ENCODE data around the gene NCAM1. TPM values are rescaled to one million over a fixed set of nuclear protein-coding genes. Genes with fewer than 3 reads are reported as not detected.

Gene NCAM1
- total RNA-seq, 1 donor from 2014 or later = 33.6 TPM

GRCh38 chr11:113269636-113270035, 308.4 kb downstream of the NCAM1 start:
- H3K27ac ChIP-seq = no peak overlapping the region
- H3K4me3 ChIP-seq = no peak overlapping the region
- TF ChIP-seq POLR2AphosphoS5 (IDR thresholded peaks at IDR 0.05; ENCODE audit: insufficient read depth in 1 of 2, low read depth in 1 of 2) = no peak
- no peak for TF ChIP-seq CTCF (IDR thresholded peaks at IDR 0.05)
- no peak for TF ChIP-seq POLR2A (IDR thresholded peaks at IDR 0.05)
- no peaks in the 10 kb centered on the region for H3K36me3 ChIP-seq
- no peaks in the 10 kb centered on the region for H3K9me3 ChIP-seq
- no peaks in the 10 kb centered on the region for H3K4me1 ChIP-seq
- no peaks in the 10 kb centered on the region for H3K27me3 ChIP-seq
- intact Hi-C loops (cut with DNase I) = no loop called here
- DNase-seq (ENCODE audit: extremely low spot score in 2 of 2) = no peak

GRCh38 chr11:113270080-113270479, 308.9 kb downstream of the NCAM1 start:
- no peak overlapping the region for H3K27ac ChIP-seq
- H3K4me1 ChIP-seq = no peaks in the 10 kb centered on the region
- TF ChIP-seq CTCF (IDR thresholded peaks at IDR 0.05) = no peak
- TF ChIP-seq POLR2A (IDR thresholded peaks at IDR 0.05) = no peak
- TF ChIP-seq POLR2AphosphoS5 (IDR thresholded peaks at IDR 0.05; ENCODE audit: insufficient read depth in 1 of 2, low read depth in 1 of 2) = no peak
- H3K4me3 ChIP-seq = no peak overlapping the region
- H3K27me3 ChIP-seq = no peaks in the 10 kb centered on the region
- intact Hi-C loops (cut with DNase I) = no loop called here
- no peaks in the 10 kb centered on the region for H3K36me3 ChIP-seq
- DNase-seq (ENCODE audit: extremely low spot score in 2 of 2) = no peak
- H3K9me3 ChIP-seq = no peaks in the 10 kb centered on the region

- DNase-seq (ENCODE audit: extremely low spot score in 2 of 2) = no peak
- no peaks in the 10 kb centered on the region for H3K36me3 ChIP-seq
- H3K4me3 ChIP-seq = no peak overlapping the region
- H3K27me3 ChIP-seq = no peaks in the 10 kb centered on the region
- H3K4me1 ChIP-seq = no peaks in the 10 kb centered on the region
- no peak overlapping the region for H3K27ac ChIP-seq
- no peak for TF ChIP-seq CTCF (IDR thresholded peaks at IDR 0.05)
- TF ChIP-seq POLR2A (IDR thresholded peaks at IDR 0.05) = no peak
- no peak for TF ChIP-seq POLR2AphosphoS5 (IDR thresholded peaks at IDR 0.05; ENCODE audit: insufficient read depth in 1 of 2, low read depth in 1 of 2)
- H3K9me3 ChIP-seq = no peaks in the 10 kb centered on the region
- intact Hi-C loops (cut with DNase I) = no loop called here
These were observed 310.5 kb downstream of the NCAM1 start for GRCh38 chr11:113271551-113272245.

DNA sequence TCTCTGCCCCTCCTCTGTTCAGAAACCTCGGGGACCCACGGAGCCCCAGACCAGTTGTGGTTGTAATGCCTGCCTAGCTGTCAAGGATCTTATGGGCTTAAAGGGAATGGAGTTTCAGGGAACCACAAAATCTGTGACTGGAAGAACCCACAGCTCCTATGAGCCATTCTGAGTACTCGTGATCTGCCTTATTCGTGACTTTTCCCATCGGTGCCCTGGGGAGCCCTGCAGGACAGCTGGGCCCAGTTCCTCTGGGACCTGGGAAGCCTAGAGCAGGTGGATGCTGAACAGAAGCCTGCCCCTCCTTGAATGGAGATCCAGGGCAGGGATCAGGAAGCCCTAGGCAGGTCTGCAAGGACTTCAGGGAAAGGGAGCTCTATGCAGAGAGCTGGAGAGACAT, 311.1 kb downstream of the NCAM1 start:
- no peak for DNase-seq (ENCODE audit: extremely low spot score in 2 of 2)
- Histone ChIP-seq H3K27me3 (no peaks in the 10 kb centered on the region), H3K4me3 (no peak overlapping the region), H3K36me3 (no peaks in the 10 kb centered on the region), H3K27ac (no peak overlapping the region), H3K4me1 (no peaks in the 10 kb centered on the region), H3K9me3 (no peaks in the 10 kb centered on the region)
- intact Hi-C loops (cut with DNase I) = no loop called here
- TF ChIP-seq POLR2A (IDR thresholded peaks at IDR 0.05) (no peak), POLR2AphosphoS5 (IDR thresholded peaks at IDR 0.05; ENCODE audit: insufficient read depth in 1 of 2, low read depth in 1 of 2) (no peak), CTCF (IDR thresholded peaks at IDR 0.05) (no peak)

DNA sequence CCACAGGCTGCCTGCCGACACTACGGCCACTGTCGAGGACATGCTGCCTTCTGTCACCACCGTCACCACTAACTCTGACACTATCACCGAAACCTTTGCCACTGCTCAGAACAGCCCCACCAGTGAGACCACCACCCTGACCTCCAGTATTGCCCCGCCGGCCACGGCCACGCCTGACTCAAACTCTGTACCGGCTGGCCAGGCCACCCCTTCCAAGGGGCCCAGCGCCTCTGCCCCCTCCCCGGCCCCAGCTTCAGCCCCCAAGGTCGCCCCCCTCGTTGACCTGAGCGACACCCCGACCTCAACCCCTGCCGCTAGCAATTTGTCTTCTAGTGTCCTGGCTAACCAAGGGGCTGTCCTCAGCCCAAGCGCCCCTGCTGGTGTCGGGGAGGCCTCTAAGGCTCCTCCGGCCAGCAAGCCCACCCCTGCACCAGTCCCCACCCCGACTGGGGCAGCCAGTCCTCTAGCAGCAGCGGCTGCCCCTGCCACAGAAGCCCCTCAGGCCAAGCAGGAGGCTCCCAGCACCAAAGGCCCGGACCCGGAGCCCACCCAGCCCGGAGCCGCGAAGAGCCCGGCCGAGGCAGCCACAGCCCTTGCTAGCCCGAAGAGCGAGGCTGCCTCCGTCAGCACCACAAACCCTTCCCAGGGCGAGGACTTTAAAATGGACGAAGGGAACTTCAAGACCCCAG, 311.9 kb downstream of the NCAM1 start:
- DNase-seq (ENCODE audit: extremely low spot score in 2 of 2) = no peak
- no peaks in the 10 kb centered on the region for H3K9me3 ChIP-seq
- no peaks in the 10 kb centered on the region for H3K36me3 ChIP-seq
- H3K27ac ChIP-seq = no peak overlapping the region
- H3K4me1 ChIP-seq = no peaks in the 10 kb centered on the region
- TF ChIP-seq CTCF (IDR thresholded peaks at IDR 0.05) (no peak), POLR2AphosphoS5 (IDR thresholded peaks at IDR 0.05; ENCODE audit: insufficient read depth in 1 of 2, low read depth in 1 of 2) (no peak), POLR2A (IDR thresholded peaks at IDR 0.05) (no peak)
- H3K4me3 ChIP-seq = no peak overlapping the region
- intact Hi-C loops (cut with DNase I) = no loop called here
- no peaks in the 10 kb centered on the region for H3K27me3 ChIP-seq

Measured in vagina (tissue), 2 donors.